ENCODE measurements around the gene INHBB.

INHBB gene

DNA sequence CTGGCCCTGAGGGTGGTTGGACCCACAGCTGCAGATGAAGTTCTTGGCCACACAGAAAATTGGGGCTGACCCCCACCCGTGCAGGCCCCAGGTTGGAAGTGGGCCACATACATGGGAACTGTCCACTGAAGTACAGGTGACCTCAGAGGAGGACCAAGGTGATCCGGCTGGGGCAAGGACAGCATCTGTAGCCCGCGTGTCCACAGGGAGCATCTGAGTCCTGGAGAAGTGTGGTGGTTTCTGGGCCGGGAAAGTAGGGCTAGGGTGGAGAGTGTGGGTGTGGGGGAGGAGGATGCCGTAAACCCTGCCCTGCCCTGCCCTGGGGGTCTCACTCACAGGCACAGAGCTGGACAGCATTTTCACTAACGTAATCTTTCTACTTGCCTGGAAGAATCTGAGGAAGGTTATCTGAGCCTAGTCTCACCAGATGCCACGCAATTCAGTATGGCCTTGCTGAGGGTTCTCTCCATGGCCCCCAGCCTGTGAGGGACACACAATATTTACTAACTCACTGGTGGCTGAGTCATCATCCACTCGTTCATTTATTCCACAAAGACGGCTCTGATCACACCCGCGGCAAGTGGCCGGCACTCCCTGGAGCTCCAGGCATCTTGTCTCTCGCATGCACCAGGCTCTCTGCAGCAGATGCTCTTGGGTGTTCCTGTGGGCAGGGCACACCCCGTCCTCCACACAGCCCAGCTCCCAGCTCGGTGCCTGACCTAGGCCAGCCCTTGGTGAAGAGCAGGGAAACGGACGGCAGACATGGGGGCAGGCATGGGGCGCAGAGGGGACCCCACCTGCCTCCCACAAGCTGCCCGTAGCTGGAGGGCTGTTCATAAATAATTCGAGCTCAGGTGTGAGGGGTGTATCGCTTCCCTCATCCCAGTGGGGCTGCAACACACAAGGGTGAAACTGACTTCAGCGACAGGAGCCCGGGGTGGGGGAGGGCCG lies 51.2 kb downstream of the INHBB start:
- POLR2A ChIA-PET, result interaction anchor here (1.1 kb wide), 1 partner anchor 27 kb away, joined by 3 read pairs; no protein-coding TSS in a partner anchor
- CTCF ChIA-PET, result interaction anchor here (1.1 kb wide), 1 partner anchor 27 kb away, joined by 4 read pairs; no protein-coding TSS in a partner anchor
- TF ChIP-seq, protein P1, sequence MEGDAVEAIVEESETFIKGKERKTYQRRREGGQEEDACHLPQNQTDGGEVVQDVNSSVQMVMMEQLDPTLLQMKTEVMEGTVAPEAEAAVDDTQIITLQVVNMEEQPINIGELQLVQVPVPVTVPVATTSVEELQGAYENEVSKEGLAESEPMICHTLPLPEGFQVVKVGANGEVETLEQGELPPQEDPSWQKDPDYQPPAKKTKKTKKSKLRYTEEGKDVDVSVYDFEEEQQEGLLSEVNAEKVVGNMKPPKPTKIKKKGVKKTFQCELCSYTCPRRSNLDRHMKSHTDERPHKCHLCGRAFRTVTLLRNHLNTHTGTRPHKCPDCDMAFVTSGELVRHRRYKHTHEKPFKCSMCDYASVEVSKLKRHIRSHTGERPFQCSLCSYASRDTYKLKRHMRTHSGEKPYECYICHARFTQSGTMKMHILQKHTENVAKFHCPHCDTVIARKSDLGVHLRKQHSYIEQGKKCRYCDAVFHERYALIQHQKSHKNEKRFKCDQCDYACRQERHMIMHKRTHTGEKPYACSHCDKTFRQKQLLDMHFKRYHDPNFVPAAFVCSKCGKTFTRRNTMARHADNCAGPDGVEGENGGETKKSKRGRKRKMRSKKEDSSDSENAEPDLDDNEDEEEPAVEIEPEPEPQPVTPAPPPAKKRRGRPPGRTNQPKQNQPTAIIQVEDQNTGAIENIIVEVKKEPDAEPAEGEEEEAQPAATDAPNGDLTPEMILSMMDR (IDR thresholded peaks at IDR 0.05; ENCODE audit: control extremely low read depth, extremely low read depth, low read depth, missing control alignments), result no peak
- no peak for DNase-seq (ENCODE audit: extremely low spot score)

DNA sequence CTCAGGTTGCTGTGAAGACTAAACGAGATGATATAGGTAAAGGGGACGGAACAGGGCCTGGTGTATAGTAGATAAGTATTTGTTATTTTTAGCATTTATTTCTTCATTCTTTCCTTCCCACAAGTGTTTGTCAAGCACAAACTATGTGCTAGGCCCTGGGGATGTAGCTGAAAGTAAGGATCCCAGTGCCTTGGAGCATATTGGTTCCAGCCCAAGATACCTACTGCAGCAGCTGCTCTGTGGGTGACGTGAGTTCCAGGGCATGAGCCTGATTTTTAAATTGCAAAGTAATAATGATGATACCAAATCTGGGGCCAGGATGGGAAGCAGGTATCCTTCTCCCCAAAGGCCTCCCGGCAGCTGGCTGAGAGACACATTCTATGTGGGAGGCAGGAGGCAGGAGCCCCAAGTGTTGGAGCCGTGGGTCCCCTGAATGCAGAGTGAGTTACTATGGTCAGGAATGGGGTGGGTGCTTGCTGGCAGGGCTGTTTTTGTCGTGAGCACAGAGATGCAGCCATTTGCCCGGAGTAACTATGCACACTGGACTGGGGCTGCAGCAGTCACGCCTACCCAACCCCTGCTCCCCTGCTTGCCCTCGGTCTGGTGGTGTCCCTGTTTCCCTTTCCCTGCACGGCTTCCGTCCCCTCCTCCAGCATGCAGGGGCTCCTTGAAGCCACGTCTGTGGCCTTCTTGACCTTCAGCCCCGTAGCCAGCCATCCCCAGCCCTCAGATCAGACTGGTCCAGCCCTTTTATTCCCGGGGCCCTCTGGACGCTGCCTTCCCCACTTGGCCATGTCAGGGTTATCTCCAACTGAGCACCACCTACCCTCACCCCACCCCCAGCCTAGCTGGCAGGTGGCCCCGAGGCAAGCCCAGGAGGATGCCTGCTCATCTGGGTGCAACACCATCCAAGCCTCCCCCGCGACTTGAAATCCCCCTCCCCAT lies 52.4 kb downstream of the INHBB start:
- POLR2A ChIA-PET, result interaction anchor here (1.1 kb wide), 1 partner anchor 25 kb away, joined by 3 read pairs; no protein-coding TSS in a partner anchor
- CTCF ChIA-PET, result interaction anchor here (1.1 kb wide), 1 partner anchor 26 kb away, joined by 4 read pairs; no protein-coding TSS in a partner anchor
- TF ChIP-seq, protein P1 (IDR thresholded peaks at IDR 0.05; ENCODE audit: control extremely low read depth, extremely low read depth, low read depth, missing control alignments), result no peak

DNA sequence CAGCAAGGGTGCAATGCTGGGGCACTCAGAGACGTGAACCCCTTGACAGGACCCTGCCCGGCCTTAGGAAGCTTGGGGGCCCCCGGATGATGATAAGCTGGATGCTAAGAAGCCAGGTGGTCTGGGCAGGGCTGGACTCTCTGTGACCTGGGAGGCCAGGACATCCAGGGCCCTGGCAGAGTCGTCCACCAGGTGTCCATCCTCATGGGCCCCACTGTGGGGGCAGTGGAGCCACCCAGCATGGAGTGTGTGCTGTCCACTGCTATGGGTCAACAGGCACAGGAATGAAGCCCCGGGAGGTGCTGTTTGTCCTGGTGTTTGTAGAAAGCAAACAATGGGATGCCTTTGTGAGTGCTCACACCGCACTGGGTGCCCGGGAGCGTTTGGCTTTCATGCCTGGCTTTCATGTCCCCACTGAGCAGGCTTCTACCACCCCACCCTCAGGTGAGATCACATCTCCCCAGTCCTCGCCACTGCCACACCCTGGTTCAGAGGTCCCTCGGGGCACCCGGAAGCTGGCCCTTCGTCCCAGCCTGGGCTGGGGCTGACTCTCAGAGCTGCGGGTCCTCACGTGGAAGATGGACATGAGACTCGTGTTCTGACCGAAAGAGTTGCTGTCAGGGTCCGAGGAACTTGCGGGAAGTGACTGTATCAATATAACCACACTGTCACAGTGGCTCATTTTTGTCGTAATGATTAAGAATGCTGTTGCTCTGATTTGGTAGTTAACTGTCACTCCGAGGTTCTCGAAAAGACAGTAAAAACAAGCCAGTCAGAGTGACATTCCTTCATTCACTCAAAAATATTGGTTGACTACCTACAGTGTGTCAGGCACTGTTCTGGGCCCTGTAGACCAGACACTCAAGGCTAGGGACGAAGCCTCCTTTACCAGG lies 53.3 kb downstream of the INHBB start:
- DNase-seq (ENCODE audit: extremely low spot score), result no peak
- TF ChIP-seq, protein P1 (IDR thresholded peaks at IDR 0.05; ENCODE audit: control extremely low read depth, extremely low read depth, low read depth, missing control alignments), result no peak
- ChIA-PET POLR2A (no interaction called here), CTCF (no interaction called here)

More for the DNA sequence above, 52.4 kb downstream of the INHBB start:
- no peak for DNase-seq (ENCODE audit: extremely low spot score)

DNA sequence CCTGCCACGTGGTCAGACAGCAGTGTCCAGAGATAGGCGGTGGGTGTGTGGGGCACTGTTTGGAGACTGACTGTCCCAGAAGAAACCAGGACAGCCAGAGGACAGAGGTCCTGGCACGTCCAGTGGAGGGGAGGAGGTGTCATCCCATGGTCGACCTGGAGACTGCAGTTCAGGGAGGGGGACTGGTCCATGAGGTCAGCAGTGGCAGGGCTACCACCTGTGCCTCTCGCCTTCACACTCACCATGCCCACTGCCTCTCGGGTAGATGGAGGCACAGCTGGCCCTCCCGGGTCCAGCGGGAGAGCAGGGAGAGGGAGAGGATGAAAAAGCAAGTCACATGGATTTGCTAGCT lies 53.9 kb downstream of the INHBB start:
- CTCF ChIA-PET, result no interaction called here
- POLR2A ChIA-PET, result no interaction called here
- DNase-seq (ENCODE audit: extremely low spot score), result no peak

DNA sequence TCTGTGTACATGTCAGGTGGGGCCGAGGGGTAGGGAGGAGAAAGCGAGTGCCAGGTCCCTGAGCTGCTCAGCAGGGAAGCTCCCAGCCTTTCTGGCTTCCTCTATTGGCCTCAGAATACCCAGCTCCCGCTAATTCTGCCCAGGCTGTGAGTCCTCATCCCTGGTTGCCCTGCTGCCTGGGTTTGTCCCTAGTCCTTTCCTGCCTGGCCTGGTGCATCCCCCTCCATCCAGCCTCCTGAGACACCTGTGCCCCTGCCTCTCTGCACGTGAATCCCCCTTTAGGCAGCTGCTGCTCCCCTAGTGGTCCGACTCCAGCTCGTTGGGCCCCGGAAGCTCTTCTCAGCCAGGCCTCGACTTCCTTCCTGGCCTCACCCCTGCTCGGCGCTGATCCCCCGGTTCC lies 54.6 kb downstream of the INHBB start:
- DNase-seq (ENCODE audit: extremely low spot score), result no peak
- TF ChIP-seq, protein P1 (IDR thresholded peaks at IDR 0.05; ENCODE audit: control extremely low read depth, extremely low read depth, low read depth, missing control alignments), result no peak
- ChIA-PET POLR2A (no interaction called here), CTCF (no interaction called here)

More for the DNA sequence above, 53.9 kb downstream of the INHBB start:
- TF ChIP-seq, protein P1 (IDR thresholded peaks at IDR 0.05; ENCODE audit: control extremely low read depth, extremely low read depth, low read depth, missing control alignments), result no peak

All from GM10248 (cell line).